ENCODE results near the gene LCLAT1. TPM values are rescaled to one million over a fixed set of nuclear protein-coding genes. Genes with fewer than 3 reads are reported as not detected.

LCLAT1 gene
- total RNA-seq, 4 donors from 2014 or later: 25.3 to 55.4 (median 43.1) TPM

- Histone ChIP-seq H3K36me3 (no peaks in the 10 kb centered on the region), H3K27me3 (no peaks in the 10 kb centered on the region), H3K9me3 (no peaks in the 10 kb centered on the region), H3K27ac (no peak overlapping the region), H3K4me3 (no peak overlapping the region), H3K4me1 (peaks cover 0 to 28% (median 0%) of the 10 kb centered on the region in 3 donors)
- ATAC-seq: peak; percentile 37
- WGBS, 2 donors (ENCODE audit: low coverage in 1 of 2): 58 to 61% methylated on average over 3 of the region's 3 CpGs
- no peak for TF ChIP-seq POLR2AphosphoS5 (IDR thresholded peaks at IDR 0.05)
- TF ChIP-seq CTCF (IDR thresholded peaks at IDR 0.05): no peak
- no peak for TF ChIP-seq EP300 (IDR thresholded peaks at IDR 0.05)
- TF ChIP-seq POLR2A (IDR thresholded peaks at IDR 0.05): no peak
Measured at GRCh38 chr2:30444273-30444672, 2.8 kb upstream of the LCLAT1 start.

- WGBS, 2 donors (ENCODE audit: low coverage in 1 of 2): 50 to 80% methylated on average over 1 to 4 of the region's 6 CpGs
- Histone ChIP-seq H3K9me3 (no peaks in the 10 kb centered on the region), H3K36me3 (no peaks in the 10 kb centered on the region), H3K4me1 (peaks cover 0 to 37% (median 0%) of the 10 kb centered on the region in 3 donors), H3K27ac (no peak overlapping the region), H3K27me3 (no peaks in the 10 kb centered on the region), H3K4me3 (no peak overlapping the region)
- ATAC-seq: no peak
- no peak for TF ChIP-seq POLR2AphosphoS5 (IDR thresholded peaks at IDR 0.05)
- no peak for TF ChIP-seq CTCF (IDR thresholded peaks at IDR 0.05)
- no peak for TF ChIP-seq EP300 (IDR thresholded peaks at IDR 0.05)
- TF ChIP-seq POLR2A (IDR thresholded peaks at IDR 0.05): no peak
Measured at GRCh38 chr2:30445266-30445821, 1.7 kb upstream of the LCLAT1 start.

GRCh38 chr2:30446602-30447148 lies 371 bp upstream of the LCLAT1 start:
- WGBS, 2 donors (ENCODE audit: low coverage in 1 of 2): 3 to 8% methylated on average over 2 to 12 of the region's 12 CpGs
- Histone ChIP-seq H3K4me1 (peaks cover 0 to 37% (median 0%) of the 10 kb centered on the region in 3 donors), H3K27me3 (no peaks in the 10 kb centered on the region), H3K9me3 (no peaks in the 10 kb centered on the region), H3K4me3 (peak overlapping the region; percentile 85 to 95), H3K36me3 (no peaks in the 10 kb centered on the region), H3K27ac (peak overlapping the region; percentile 58 to 91 (median 83))
- ATAC-seq: peak; percentile 21
- TF ChIP-seq POLR2AphosphoS5 (IDR thresholded peaks at IDR 0.05) (no peak), EP300 (IDR thresholded peaks at IDR 0.05) (no peak), POLR2A (IDR thresholded peaks at IDR 0.05) (no peak)

GRCh38 chr2:30448308-30448707 lies 1.3 kb downstream of the LCLAT1 start:
- Histone ChIP-seq H3K27me3 (no peaks in the 10 kb centered on the region), H3K9me3 (no peaks in the 10 kb centered on the region), H3K36me3 (no peaks in the 10 kb centered on the region), H3K27ac (peak overlapping the region in 3 of 4 donors; percentile 82 to 91 (median 84)), H3K4me3 (peak overlapping the region; percentile 85 to 95), H3K4me1 (peaks cover 0 to 37% (median 0%) of the 10 kb centered on the region in 3 donors)
- 42 to 43% methylated on average over 4 of the region's 4 CpGs for WGBS, 2 donors (ENCODE audit: low coverage in 1 of 2)
- ATAC-seq: no peak
- TF ChIP-seq EP300 (IDR thresholded peaks at IDR 0.05) (no peak), POLR2A (IDR thresholded peaks at IDR 0.05) (no peak), POLR2AphosphoS5 (IDR thresholded peaks at IDR 0.05) (no peak), CTCF (IDR thresholded peaks at IDR 0.05) (no peak)

GRCh38 chr2:30448866-30449265 lies 1.8 kb downstream of the LCLAT1 start:
- Histone ChIP-seq H3K36me3 (no peaks in the 10 kb centered on the region), H3K9me3 (no peaks in the 10 kb centered on the region), H3K4me3 (peak overlapping the region in 1 of 2 donors; percentile 95), H3K4me1 (peaks cover 0 to 37% (median 0%) of the 10 kb centered on the region in 3 donors), H3K27ac (peak overlapping the region in 1 of 4 donors; percentile 82), H3K27me3 (no peaks in the 10 kb centered on the region)
- 92 to 96% methylated on average over 2 of the region's 2 CpGs for WGBS, 2 donors (ENCODE audit: low coverage in 1 of 2)
- TF ChIP-seq POLR2AphosphoS5 (IDR thresholded peaks at IDR 0.05) (no peak), EP300 (IDR thresholded peaks at IDR 0.05) (no peak), CTCF (IDR thresholded peaks at IDR 0.05) (no peak), POLR2A (IDR thresholded peaks at IDR 0.05) (no peak)
- ATAC-seq: no peak
